ENCODE results near the gene NSRP1.

- TF ChIP-seq CTCF (IDR thresholded peaks at IDR 0.05; ENCODE audit: low read depth, low read length, poor library complexity, severe bottlenecking) = no peak
- TF ChIP-seq EZH2phosphoT487 (IDR thresholded peaks at IDR 0.05; ENCODE audit: borderline replicate concordance, low read length) = no peak
These were observed 44.0 kb downstream of the NSRP1 start for GRCh38 chr17:30160419-30161172.

Measured in DOHH2 (cell line).